HG03558 (cell line): ENCODE results near the gene NAV2.

Experiments used
- ATAC-seq: cut with Tn5 transposase; IDR thresholded peaks from one replicate; pipeline ENCODE4 v1.9.1; 2021; ENCODE audit warnings: moderate number of reproducible peaks; ENCODE audit not compliant: unreplicated experiment; ENCODE audit errors: extremely low read depth

The NAV2 gene

DNA sequence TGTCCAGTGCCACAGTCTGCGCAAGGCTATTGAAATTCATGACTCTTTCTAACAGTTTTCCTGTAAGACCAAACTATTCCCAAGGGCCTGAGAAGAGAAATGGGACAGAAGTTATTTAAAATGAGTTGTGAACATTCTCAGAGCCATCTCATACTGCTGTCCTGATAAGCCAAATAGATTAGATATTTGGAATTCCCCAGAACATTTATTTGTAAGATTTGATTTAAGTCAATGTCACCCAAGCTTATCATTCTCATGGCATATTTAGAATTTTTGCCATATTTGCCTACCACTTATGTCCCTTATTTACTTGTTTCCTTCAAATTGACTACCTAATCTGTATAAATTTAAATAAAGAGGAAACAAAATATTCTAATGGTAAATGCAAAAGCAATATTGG, 82.4 kb downstream of the NAV2 start:
- ATAC-seq: no peak

DNA sequence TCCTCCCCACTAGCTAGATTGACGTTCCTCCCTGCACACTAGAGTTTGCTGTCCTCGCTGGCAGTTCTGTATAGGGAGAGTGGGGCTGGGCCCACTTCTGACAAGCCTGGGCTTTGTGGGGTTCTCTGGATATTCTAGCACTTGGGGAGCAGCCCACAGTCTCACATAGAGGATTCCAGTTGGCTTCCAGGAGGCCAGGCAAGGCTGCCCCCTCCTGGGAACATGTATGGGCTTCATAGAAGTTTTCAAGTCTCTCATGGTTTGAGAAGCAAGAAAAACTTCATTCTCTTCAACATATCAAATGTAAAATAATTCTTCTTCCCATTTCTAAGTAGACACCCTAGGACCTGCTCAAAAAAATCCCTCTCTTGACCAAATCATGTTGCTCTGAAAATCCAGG, 87.5 kb downstream of the NAV2 start:
- no peak for ATAC-seq

DNA sequence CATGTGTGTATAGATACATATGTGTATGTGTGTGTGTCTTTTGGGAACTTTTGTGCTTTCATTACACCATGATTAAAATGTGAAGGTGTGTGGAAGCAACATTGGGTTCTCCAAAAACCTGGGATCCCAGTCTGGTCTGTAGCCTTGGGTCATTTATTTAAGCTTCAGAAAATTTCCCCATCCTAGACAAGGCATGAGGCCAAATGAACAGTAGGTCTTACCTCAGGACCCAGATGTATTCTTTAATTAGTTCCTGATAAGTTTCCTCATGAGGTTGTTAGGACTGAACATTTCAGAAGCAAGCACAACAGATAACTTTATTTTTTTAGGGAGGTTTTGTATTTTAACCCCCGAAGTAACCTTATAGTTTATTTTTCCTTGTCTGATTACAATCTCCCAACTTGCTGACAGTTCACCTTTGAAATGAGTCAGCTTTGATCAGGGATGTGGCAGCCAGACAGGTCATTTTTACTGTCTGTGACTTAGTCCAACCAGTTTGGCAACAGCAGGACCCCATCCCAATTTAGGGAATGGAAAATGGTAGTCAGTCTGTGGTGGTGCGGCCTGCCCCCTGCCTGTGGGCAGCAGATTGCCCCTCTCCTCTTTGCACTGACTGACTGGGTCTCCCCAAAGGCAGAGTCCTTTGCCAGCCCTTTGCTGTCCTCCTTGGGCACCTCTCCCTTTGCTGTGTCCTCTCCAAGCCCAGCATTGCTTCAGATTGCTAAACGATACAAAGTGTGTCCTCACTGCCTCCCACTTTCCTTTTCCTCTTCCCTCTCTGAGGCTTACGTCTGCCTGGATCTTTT, 88.3 kb downstream of the NAV2 start:
- no peak for ATAC-seq

DNA sequence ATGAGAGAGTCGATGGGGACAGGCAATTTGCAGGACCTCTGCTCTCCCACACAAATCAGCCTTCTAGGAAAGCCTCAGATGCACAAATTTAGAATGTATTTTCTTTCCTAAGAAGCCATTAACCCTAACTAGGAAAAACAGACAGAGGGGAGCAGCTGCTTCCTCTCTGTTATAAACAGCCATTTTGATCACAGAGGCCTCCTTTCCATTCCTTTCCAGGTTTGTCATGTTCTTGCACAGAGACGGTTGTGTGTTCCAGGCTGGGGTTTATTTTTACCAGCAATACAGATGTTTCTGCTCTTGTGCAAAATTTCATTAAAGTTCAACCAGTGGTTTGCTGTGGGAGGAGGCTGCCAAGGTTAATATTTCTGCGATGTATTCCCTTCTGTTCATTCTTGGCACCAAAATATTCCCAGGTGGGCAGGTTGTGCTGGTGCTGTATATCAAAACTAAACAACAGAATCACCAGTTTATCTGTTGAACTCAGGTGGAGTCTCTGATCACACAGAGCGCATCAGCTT, 90.2 kb downstream of the NAV2 start:
- ATAC-seq: no peak

DNA sequence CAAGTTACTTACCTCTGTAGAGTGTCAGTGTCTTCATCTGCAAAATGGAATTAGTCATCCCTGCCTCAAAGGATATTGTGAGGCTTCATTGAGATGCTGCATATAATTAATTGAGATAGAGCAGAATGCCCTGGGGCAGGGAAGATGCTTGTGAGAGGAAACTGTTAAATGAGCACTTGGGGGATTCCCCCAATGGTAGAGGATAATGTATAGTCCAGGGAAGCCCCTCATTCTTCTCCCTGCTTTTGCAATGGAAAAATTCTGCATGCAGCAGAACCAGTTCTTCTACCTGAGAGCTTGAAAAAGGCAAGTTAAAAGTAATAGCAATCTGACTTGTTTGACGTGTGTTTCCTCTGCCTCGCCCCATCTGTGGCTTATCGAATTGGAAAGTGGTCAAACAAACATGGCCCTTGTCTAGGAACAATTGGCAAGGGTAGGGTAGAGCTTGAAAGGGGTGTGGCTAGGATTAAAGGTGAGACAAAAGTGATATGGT, 90.9 kb downstream of the NAV2 start:
- ATAC-seq: no peak

DNA sequence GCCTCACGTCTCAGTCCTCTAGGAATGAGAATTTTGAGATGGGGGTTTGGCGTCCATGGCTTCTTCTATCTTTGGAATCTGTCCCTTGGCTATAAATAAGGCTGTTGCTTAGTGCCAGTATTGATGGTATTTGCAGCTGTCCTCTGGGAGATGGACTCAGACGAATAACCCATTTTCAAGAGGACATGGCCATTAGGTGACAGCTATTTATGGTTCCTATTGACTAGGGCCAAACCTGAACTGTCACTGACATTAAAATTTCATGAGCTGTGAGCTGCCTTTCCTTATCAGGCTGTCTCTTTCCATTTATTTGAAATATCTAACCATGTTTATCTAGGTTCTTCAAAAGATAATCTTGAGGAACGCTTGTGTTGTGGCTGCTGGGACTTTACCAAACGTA, 92.7 kb downstream of the NAV2 start:
- ATAC-seq: no peak

DNA sequence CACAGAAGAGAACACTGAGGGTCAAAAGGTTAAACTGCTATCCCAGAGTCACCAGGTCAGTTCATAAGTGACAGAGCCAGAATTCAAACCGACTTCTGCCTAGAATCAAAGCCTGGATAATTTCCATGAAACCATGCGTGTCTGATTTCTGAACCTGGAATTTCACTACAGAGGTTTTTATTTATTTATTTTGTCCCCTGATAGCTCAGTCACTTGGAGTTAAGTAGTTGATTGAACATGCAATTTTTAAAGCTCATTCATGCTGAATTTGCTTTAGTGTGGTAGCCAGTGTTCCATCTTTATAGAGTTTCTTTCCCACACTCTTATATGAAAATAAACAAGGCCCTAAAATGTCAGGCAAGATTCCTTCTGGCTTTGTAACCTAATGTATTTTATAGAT, 93.2 kb downstream of the NAV2 start:
- no peak for ATAC-seq

DNA sequence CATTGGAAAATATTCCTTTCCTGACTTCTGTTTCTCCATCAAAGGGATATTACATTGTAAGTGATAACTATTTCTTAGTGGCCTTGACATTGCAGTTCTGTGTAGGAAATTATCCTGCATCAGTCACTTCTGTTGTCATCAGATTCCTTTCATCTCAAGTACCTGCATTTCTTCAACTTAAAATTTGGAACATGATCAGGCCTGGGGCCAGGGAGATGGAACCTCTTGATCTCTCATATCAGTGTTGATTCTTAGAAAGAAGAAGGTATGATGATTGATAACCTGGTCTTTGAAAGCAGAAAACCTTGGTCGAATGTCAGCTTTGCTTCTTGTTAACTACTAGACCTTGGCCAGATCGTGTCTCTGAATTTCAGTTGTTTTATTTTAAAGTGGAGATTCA, 93.6 kb downstream of the NAV2 start:
- no peak for ATAC-seq

DNA sequence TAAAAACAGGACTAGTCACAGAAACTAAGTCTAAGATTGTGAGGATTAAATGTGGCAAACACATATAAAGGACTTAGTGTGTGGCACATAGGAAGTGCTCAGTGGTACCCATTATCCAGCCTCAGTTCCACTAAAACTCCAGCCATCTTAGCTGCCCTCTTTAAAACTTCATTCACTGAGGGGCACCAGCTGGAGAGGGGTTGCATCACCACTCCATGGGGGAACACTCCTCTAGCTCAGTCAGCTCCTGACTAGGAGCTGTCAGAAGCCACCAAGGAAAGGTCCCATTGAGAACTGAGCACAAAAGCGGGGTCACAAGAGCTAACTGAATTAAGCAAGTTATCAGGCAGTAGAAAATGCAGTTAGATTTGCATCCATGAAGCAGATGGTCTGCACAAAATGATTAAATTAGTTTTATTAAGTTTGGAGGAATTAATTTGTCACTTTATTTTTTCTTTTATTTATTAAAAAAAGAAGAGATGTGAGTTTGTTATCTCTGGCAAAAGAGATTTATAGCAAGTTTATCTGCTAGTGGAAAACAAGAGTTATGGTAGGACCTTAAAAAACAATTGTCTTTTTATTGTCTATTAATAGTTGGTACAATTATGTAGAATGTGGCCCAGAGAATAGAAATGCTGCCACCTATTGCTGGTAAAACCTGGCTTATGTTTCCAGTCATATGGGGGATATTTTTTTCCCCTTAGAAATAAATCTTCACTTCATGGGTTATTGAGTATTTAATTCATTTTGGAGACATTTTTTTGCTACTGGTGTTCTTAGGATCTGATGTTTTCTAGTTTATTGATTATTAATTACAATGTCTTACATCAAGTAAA, 95.7 kb downstream of the NAV2 start:
- ATAC-seq: no peak

DNA sequence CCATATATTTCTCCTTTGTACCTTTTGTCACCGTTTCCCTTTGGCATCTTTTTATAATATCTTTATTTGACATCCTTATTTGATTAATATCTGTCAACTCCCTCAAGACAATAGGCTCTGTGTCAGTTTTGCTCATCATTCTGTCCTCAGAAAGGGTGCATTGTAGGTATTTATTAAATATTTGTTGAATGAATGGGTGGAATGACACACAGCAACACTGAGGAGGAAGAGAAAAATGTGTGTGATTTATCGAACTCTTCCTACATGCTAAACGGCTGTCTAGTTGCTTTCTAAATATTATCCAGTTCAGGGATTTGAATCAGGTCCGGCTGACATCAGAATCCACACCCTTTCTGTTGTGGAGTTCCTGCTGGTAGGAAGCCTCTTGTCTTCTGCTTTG, 98.2 kb downstream of the NAV2 start:
- no peak for ATAC-seq

DNA sequence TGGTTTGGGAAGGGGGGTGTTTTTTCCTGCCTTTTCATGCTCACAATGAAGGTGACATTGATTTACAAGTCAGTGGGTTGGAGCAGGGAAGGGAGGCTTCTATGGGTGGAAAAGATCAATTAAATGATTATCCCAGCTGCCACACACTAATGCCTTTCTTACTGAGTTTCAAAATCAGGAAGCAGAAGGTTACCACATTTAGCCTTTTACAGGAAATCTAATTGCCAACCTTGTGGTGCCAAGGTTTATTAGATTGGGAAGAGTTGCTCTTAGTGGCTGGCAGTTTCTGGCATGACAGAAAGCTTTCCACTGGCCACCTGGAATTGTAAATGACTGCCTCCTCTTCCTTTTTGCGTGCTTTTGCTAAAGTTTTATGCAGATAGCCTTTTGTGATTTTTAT, 98.7 kb downstream of the NAV2 start:
- no peak for ATAC-seq

DNA sequence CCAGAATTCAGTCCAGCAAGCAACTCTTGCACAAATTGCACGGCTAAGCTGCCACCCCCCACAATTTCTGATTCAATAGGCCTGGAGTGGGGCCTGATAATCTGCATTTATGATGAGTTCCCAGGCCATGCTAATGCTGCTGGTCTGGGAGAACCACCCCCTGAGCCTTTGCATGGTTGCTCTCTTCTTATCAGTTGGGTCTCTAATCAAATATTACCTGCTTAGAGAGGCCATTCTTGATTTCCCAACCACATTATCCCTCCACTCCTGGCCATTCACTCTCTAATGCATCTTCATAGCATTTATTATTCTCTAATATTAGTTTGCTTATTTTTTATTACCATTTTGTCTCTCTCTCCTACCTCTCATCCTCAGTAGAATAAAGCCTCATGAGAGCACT, 99.5 kb downstream of the NAV2 start:
- ATAC-seq: no peak

DNA sequence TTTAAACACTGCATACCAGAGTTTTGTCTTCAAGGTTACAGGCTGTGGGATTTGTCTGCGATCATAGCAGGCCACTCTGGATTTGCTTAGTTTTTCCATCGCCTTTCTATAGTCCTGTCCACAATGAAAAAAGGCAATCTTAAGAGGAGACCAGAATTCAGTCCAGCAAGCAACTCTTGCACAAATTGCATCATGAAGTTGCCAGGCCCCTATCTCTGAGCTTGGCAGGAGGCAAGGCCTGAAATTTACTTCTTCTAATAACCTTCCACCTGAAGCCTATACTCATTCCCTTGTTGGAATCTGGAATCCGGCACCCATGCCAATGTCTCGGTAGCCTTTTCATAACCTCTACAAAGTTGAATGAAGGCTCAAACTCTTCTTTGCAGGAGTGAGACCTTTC, 100.1 kb downstream of the NAV2 start:
- no peak for ATAC-seq

DNA sequence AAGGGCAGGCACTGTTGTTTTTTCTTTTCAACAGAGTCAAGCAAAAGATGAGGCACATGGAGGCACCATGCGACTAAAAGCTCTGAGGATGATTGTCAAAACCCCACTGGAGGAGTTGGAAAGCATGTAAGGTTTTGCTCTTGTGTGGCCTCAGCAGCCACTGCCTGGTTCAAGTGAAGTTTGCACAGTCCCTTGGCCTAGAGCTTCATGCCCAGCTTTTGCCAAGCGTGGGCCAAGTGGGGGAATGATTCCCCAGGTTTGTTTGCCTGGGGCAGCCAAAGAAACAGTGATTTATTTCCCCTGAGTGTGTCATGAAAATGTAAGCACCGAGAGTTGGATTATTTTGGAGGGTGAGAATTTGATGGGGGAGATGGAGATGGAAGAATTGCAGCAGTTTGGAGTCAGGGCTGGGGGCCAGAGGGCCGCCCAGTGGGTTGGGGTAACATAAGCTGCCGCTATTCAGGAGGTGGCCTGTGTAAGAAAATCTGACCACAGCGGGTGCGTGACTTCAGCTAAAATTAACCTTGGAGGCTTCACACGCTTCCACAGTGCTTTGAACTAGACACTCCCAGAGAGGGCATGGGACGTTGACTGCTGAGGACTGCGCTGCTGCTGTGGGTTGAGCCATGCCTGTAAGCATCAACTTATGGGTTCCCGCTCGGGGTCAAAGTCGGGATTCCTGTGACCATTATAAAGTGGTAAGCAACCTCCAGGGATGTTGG, 100.7 kb downstream of the NAV2 start:
- no peak for ATAC-seq

DNA sequence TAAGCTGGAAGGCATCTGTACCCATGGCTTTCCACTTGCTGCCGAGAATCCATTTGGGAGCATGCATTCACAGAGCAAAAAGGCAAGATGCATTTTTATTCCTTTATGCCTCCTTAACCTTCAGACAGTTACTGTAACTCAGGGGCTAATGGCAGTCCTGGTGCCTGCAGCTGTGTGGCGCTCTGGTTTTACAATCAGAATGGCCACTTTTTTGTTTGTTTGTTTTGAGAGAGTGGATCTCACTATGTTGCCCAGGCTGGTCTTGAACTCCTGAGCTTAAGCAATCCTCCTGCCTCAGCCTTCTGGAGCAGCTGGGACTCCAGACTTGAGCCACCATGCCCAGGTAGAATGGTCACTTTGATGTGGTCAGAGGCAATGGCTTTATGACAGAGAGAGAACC, 101.8 kb downstream of the NAV2 start:
- no peak for ATAC-seq

DNA sequence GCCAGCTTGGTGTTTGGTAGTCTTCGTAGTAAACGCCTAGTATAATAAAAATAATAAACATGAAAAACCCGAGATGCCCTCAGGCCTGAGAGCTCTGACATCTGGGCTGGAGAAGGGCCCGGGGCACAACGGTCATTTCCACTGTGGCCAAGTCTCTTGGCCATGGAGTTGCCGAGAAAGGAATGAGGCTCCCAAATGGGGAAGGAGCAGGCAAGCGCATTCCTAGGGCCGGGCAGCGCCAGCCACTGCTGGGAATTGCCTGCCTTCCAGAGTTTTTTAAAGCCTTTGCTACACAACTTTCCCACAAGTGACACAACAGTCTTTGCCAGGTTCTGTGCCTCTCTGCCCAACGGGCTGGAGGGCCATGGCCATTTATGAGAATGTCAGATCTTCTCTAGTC, 103.4 kb downstream of the NAV2 start:
- no peak for ATAC-seq

DNA sequence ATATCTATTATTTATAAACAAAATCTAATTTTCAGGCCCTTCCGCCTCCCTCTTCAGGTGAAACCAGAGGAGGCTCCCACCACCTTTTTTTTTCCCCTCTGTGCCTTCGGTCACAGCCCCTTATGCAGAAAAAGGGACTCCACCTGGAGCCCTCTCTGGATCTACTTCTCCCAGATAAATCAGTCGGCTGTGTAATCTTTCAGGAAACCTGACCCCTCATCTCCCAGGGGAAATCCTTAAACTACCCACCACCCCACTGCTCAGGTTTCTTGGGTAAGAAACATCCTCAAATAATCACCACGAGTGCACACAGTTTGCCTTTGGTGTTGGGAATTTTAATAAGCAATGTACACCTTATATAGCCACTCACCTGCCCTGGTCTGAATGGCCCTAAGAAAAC, 104.2 kb downstream of the NAV2 start:
- ATAC-seq: no peak

DNA sequence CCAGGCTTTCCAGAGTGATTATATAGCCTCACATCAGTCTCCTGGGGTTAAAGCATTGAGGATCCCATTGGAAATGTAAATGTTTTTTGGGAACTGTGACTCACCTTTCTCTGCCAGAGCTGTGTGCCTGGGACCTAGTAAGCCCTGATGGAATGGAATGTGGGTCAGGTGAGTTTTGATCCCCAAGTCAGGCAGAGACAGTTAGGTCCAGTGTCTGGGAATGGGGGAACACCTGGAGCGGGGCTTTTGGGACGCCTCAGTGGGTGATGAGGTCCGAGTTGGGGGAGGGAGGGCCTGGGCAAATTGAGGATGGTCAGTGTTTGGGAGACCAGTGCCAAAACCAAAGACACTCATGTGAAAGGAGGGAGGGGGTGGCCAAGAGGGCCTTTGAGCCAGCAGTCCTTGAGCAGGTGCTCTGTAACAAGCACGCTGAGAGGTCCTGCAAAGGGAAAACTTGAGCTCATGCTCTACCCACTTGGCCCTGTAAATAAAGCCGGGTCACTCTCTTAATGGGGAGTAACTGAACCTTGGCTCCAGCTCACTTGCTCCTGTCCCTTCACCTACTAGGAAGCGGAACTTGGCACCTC, 104.7 kb downstream of the NAV2 start:
- ATAC-seq: no peak

DNA sequence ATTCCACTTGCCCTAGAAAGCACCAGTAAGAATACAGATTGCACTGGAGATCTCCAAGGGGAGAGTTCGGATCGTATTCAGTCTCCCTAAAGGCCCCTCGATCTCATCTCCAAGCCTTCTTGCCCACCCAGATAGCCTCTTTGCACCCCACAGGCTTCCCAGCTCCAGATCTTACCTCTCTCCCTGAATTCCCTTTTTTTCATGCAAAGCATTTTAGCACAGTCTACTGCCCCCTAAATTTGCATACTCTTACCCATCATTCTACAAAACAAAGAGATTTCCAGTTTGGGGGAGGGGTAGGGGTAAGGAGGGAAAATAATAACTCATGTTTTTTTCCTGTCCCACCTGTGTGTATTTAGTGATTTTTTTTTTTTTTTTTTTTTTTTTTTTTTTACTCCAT, 105.2 kb downstream of the NAV2 start:
- no peak for ATAC-seq

DNA sequence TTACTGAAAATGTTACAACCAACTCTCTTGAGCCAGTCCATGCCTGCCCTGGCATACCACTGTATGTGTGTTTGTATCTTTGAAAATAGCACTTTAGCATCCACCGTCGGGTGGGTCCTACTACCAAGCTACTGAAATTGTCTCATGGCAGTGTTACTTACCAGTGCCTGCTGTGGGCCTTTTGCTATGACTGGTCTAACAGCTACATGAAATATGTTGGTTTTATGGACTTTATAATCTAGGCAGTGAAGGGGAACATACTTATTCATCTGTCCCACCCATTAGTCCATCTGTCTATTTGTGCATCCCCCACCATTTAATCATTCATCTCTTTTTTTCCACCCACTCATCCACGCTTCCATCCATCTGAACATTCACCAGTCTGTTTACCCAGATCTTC, 106.0 kb downstream of the NAV2 start:
- no peak for ATAC-seq
